ENCODE data around the gene STOML2. TPM values are rescaled to one million over a fixed set of nuclear protein-coding genes. Genes with fewer than 3 reads are reported as not detected.

STOML2 gene
- total and polyA plus RNA-seq, 9 of the 15 experiments (the other 6 are each of a cell fraction or from before 2014, with no cell fraction given), result 110 to 220 (median 174) TPM

DNA sequence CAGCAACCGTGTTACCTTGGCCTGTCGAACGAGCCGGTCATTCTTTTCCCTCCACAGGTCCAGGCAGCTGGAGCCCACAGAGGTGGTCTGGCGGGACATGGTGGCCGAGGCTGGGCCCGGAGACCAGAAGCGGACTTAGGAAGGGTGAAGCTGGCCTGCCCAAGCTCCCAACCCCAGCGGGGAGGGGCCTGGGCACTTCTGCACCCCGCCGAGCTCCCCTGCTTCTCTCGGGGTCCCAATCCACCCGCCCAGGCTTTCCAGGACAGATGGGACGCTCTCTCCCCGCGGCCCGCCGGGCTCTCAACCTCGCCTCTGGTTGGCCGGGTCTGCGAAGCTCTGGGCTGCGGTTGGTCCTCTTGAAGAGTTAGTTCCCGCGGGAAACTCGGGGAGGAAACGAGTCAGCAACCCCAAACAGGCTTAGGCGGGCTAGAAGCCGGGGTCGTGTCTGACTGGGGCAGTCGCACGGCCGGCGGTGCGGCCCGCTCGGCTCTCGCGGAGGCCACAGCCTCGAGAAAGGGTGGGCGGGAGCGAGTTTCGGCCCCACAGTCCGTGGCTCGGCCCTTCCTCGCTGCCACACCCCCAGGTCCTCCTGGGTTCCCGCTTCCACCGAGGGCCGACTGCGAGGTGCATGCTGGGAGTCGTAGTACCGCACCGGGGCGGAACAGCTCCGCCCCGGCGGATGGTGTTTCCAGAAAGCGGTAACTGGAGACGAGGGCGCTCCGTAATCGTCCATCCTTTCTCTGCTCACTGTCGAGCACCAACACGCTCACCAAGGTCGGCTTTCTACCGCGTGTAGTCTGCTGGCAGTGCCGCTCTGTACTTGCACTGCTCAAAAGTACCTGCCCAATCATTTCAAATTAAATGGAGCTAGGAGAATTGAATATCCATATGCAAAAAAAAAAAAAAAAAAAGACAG is 23.2 kb downstream of the STOML2 start, which contains the start of gene FANCG (continued):
- TF ChIP-seq NONO (IDR thresholded peaks at IDR 0.05; ENCODE audit: low read depth in 2 of 2, low read length in 1 of 2) (peak in 1 of 2 experiments; percentile 30; a peak in 2 of 4 replicates), ATF7 (IDR thresholded peaks at IDR 0.05) (peak; percentile 57; the same call in 1 of the 2 replicates), SMARCA5 (IDR thresholded peaks at IDR 0.05) (no peak), ZFP36 (IDR thresholded peaks at IDR 0.05; ENCODE audit: low read depth, low read length, partially characterized antibody) (peak; percentile 29), MYNN (IDR thresholded peaks at IDR 0.05) (0 out of 2 replicates have a peak, but pooled peaks have one; percentile 7), MYNN (CRISPR knock-in tag; IDR thresholded peaks at IDR 0.05) (no peak), TAF1 (IDR thresholded peaks at IDR 0.05; ENCODE audit: control insufficient read depth, extremely low read depth, insufficient read depth, low read length, severe bottlenecking) (peak; percentile 38), HDAC1 (IDR thresholded peaks at IDR 0.05) (peak in 1 of 2 experiments; percentile 78; a peak in 2 of 4 replicates), TEAD4 (IDR thresholded peaks at IDR 0.05; ENCODE audit: low read length) (no peak), TEAD4 (CRISPR knock-in tag; IDR thresholded peaks at IDR 0.05; ENCODE audit: borderline replicate concordance) (no peak), YY1 (IDR thresholded peaks at IDR 0.05; ENCODE audit: borderline replicate concordance in 1 of 3, control insufficient read depth in 1 of 3, extremely low read depth in 1 of 3, insufficient read depth in 3 of 3, insufficient read length in 1 of 3, insufficient replicate concordance in 2 of 3, low read depth in 1 of 3, low read length in 2 of 3) (peak in 2 of 3 experiments; percentile 63 to 71), HCFC1 (IDR thresholded peaks at IDR 0.05; ENCODE audit: low read depth, low read length) (peak; percentile 89), CCNT2 (IDR thresholded peaks at IDR 0.05; ENCODE audit: borderline replicate concordance, extremely low read depth, insufficient read length, low read depth, low read length) (peak; percentile 73)
- TF ChIP-seq, protein P1, sequence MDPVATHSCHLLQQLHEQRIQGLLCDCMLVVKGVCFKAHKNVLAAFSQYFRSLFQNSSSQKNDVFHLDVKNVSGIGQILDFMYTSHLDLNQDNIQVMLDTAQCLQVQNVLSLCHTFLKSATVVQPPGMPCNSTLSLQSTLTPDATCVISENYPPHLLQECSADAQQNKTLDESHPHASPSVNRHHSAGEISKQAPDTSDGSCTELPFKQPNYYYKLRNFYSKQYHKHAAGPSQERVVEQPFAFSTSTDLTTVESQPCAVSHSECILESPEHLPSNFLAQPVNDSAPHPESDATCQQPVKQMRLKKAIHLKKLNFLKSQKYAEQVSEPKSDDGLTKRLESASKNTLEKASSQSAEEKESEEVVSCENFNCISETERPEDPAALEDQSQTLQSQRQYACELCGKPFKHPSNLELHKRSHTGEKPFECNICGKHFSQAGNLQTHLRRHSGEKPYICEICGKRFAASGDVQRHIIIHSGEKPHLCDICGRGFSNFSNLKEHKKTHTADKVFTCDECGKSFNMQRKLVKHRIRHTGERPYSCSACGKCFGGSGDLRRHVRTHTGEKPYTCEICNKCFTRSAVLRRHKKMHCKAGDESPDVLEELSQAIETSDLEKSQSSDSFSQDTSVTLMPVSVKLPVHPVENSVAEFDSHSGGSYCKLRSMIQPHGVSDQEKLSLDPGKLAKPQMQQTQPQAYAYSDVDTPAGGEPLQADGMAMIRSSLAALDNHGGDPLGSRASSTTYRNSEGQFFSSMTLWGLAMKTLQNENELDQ (CRISPR knock-in tag; IDR thresholded peaks at IDR 0.05; ENCODE audit: borderline replicate concordance), result no peak
- TF ChIP-seq, protein P2, sequence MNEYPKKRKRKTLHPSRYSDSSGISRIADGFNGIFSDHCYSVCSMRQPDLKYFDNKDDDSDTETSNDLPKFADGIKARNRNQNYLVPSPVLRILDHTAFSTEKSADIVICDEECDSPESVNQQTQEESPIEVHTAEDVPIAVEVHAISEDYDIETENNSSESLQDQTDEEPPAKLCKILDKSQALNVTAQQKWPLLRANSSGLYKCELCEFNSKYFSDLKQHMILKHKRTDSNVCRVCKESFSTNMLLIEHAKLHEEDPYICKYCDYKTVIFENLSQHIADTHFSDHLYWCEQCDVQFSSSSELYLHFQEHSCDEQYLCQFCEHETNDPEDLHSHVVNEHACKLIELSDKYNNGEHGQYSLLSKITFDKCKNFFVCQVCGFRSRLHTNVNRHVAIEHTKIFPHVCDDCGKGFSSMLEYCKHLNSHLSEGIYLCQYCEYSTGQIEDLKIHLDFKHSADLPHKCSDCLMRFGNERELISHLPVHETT (CRISPR knock-in tag; conservative IDR thresholded peaks at IDR 0.05 in 1 of 2, IDR thresholded peaks at IDR 0.05 in 1 of 2), result peak in 1 of 2 experiments; percentile 98; a peak in 2 of 4 replicates
- TF ChIP-seq, protein P3, sequence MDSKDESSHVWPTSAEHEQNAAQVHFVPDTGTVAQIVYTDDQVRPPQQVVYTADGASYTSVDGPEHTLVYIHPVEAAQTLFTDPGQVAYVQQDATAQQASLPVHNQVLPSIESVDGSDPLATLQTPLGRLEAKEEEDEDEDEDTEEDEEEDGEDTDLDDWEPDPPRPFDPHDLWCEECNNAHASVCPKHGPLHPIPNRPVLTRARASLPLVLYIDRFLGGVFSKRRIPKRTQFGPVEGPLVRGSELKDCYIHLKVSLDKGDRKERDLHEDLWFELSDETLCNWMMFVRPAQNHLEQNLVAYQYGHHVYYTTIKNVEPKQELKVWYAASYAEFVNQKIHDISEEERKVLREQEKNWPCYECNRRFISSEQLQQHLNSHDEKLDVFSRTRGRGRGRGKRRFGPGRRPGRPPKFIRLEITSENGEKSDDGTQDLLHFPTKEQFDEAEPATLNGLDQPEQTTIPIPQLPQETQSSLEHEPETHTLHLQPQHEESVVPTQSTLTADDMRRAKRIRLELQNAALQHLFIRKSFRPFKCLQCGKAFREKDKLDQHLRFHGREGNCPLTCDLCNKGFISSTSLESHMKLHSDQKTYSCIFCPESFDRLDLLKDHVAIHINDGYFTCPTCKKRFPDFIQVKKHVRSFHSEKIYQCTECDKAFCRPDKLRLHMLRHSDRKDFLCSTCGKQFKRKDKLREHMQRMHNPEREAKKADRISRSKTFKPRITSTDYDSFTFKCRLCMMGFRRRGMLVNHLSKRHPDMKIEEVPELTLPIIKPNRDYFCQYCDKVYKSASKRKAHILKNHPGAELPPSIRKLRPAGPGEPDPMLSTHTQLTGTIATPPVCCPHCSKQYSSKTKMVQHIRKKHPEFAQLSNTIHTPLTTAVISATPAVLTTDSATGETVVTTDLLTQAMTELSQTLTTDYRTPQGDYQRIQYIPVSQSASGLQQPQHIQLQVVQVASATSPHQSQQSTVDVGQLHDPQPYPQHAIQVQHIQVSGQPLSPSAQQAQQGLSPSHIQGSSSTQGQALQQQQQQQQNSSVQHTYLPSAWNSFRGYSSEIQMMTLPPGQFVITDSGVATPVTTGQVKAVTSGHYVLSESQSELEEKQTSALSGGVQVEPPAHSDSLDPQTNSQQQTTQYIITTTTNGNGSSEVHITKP (IDR thresholded peaks at IDR 0.05; ENCODE audit: partially characterized antibody), result peak; percentile 79
